Karpas-422 (cell line): ENCODE measurements around the gene TP73. TPM values are rescaled to one million over a fixed set of nuclear protein-coding genes. Genes with fewer than 3 reads are reported as not detected.

ENCODE experiments used
- DNase-seq: peaks from one replicate; pipeline ENCODE4 v3.0.0-alpha.2; 2015
- H2AFZ ChIP-seq: fragments of 200-600 bp; sonication (generic); 2 replicates; pipeline ENCODE4 v1.6.1; 2014; ENCODE audit warnings: antibody characterized with exemption, low read length, mixed read lengths
- H3K27ac ChIP-seq: fragments of 200-600 bp; sonication (generic); 2 replicates; pipeline ENCODE4 v1.5.1; 2014; ENCODE audit warnings: mild to moderate bottlenecking, low read length, moderate library complexity
- H3K27me3 ChIP-seq: fragments of 200-600 bp; sonication (generic); 2 replicates; pipeline ENCODE4 v1.6.1; 2014; ENCODE audit warnings: low read length, mixed read lengths
- H3K36me3 ChIP-seq: fragments of 200-600 bp; sonication (generic); 2 replicates; pipeline ENCODE4 v1.6.1; 2014; ENCODE audit warnings: low read length, mixed read lengths; ENCODE audit not compliant: insufficient read depth
- H3K4me1 ChIP-seq: fragments of 200-600 bp; sonication (generic); 2 replicates; pipeline ENCODE4 v1.6.1; 2014; ENCODE audit warnings: mild to moderate bottlenecking, low read length, mixed read lengths
- H3K4me2 ChIP-seq: fragments of 200-600 bp; sonication (generic); 2 replicates; pipeline ENCODE4 v1.6.1; 2014; ENCODE audit warnings: low read length, low read depth, mild to moderate bottlenecking; ENCODE audit not compliant: poor library complexity, severe bottlenecking
- H3K4me3 ChIP-seq: fragments of 200-600 bp; sonication (generic); 2 replicates; pipeline ENCODE4 v1.5.1; 2014; ENCODE audit warnings: mild to moderate bottlenecking, antibody characterized with exemption, low read length, mixed read lengths
- H3K79me2 ChIP-seq: fragments of 200-600 bp; sonication (generic); 2 replicates; pipeline ENCODE4 v1.6.1; 2014; ENCODE audit warnings: mild to moderate bottlenecking, low read length, mixed read lengths
- H3K9ac ChIP-seq: fragments of 200-600 bp; sonication (generic); 2 replicates; pipeline ENCODE4 v1.6.0; 2014; ENCODE audit warnings: low read length
- H3K9me2 ChIP-seq: fragments of 200-600 bp; sonication (generic), shearing (Covaris generic); replicated peaks from 2 replicates; pipeline ENCODE4 v1.6.0; 2014; ENCODE audit warnings: mild to moderate bottlenecking, low read length, moderate library complexity; ENCODE audit not compliant: insufficient read depth
- H3K9me3 ChIP-seq: fragments of 300-700, 200-600 bp; sonication (generic); 2 replicates; pipeline ENCODE4 v1.6.1; 2014; ENCODE audit warnings: low read length, mixed read lengths
- H4K20me1 ChIP-seq: fragments of 200-600 bp; sonication (generic); 2 replicates; pipeline ENCODE4 v1.6.1; 2014; ENCODE audit warnings: mild to moderate bottlenecking, antibody characterized with exemption, low read length, low read depth; ENCODE audit not compliant: insufficient read depth
- total RNA-seq: library from RNA; depleted of rRNA; stranded (reverse); fragments of >200 nt; shearing (Covaris generic); gene quantifications from 2 replicates; pipeline ENCODE4 v1.2.3, GENCODE V29; 2014; ENCODE audit warnings: low replicate concordance

The TP73 gene
- total RNA-seq, 1 experiment from 2014 or later = 0.52 TPM

GRCh38 chr1:3779265-3779911 is 127.1 kb downstream of the TP73 start:
- H3K9me3 ChIP-seq = no peaks in the 10 kb centered on the region
- peaks cover 4% of the 10 kb centered on the region; the same call in 1 of the 2 replicates for H3K36me3 ChIP-seq
- no peak for DNase-seq
- no peak overlapping the region for H3K4me2 ChIP-seq
- H3K4me1 ChIP-seq = peaks cover 8% of the 10 kb centered on the region
- H3K79me2 ChIP-seq = no peaks in the 10 kb centered on the region
- H4K20me1 ChIP-seq = 0 out of 2 replicates have a peak, but pooled peaks cover 6% of the 10 kb centered on the region
- H3K27me3 ChIP-seq = no peaks in the 10 kb centered on the region
- H2AFZ ChIP-seq = no peak overlapping the region
- no peak overlapping the region for H3K9ac ChIP-seq
- H3K27ac ChIP-seq = no peak overlapping the region
- H3K9me2 ChIP-seq = no peaks in the 10 kb centered on the region
- H3K4me3 ChIP-seq = no peak overlapping the region

- Histone ChIP-seq H2AFZ (no peak overlapping the region), H3K4me2 (no peak overlapping the region), H3K9me3 (no peaks in the 10 kb centered on the region), H3K36me3 (peaks cover 4% of the 10 kb centered on the region; the same call in 1 of the 2 replicates), H3K27ac (no peak overlapping the region), H3K4me1 (peaks cover 8% of the 10 kb centered on the region), H3K4me3 (no peak overlapping the region), H3K9ac (no peak overlapping the region), H3K9me2 (no peaks in the 10 kb centered on the region), H4K20me1 (0 out of 2 replicates have a peak, but pooled peaks cover 6% of the 10 kb centered on the region), H3K27me3 (no peaks in the 10 kb centered on the region), H3K79me2 (no peaks in the 10 kb centered on the region)
- DNase-seq = no peak
Measured at GRCh38 chr1:3779912-3780416, 127.6 kb downstream of the TP73 start.

GRCh38 chr1:3780901-3781300 is 128.6 kb downstream of the TP73 start:
- Histone ChIP-seq H4K20me1 (0 out of 2 replicates have a peak, but pooled peaks cover 6% of the 10 kb centered on the region), H3K4me2 (no peak overlapping the region), H3K9me2 (no peaks in the 10 kb centered on the region), H3K36me3 (peaks cover 4% of the 10 kb centered on the region; the same call in 1 of the 2 replicates), H3K4me3 (no peak overlapping the region), H3K27me3 (no peaks in the 10 kb centered on the region), H2AFZ (no peak overlapping the region), H3K27ac (no peak overlapping the region), H3K79me2 (no peaks in the 10 kb centered on the region), H3K9ac (no peak overlapping the region), H3K9me3 (no peaks in the 10 kb centered on the region), H3K4me1 (peaks cover under 1% of the 10 kb centered on the region; the same call in 1 of the 2 replicates)
- DNase-seq = no peak

GRCh38 chr1:3783651-3784474 is 131.5 kb downstream of the TP73 start:
- Histone ChIP-seq H3K9me2 (no peaks in the 10 kb centered on the region), H3K79me2 (peaks cover 3% of the 10 kb centered on the region; the same call in 1 of the 2 replicates)

GRCh38 chr1:3785045-3785444 is 132.7 kb downstream of the TP73 start:
- no peak overlapping the region for H3K27ac ChIP-seq
- H2AFZ ChIP-seq = no peak overlapping the region
- H3K4me2 ChIP-seq = no peak overlapping the region
- H3K9ac ChIP-seq = no peak overlapping the region
- no peaks in the 10 kb centered on the region for H3K27me3 ChIP-seq
- no peaks in the 10 kb centered on the region for H3K4me1 ChIP-seq
- H4K20me1 ChIP-seq = peaks cover 4% of the 10 kb centered on the region; the same call in 1 of the 2 replicates
- no peak overlapping the region for H3K4me3 ChIP-seq
- peaks cover 11% of the 10 kb centered on the region for H3K79me2 ChIP-seq
- no peaks in the 10 kb centered on the region for H3K9me3 ChIP-seq
- no peaks in the 10 kb centered on the region for H3K9me2 ChIP-seq
- no peak for DNase-seq
- H3K36me3 ChIP-seq = peaks cover 4% of the 10 kb centered on the region; the same call in 1 of the 2 replicates

More at GRCh38 chr1:3783651-3784474, 131.5 kb downstream of the TP73 start:
- Histone ChIP-seq H2AFZ (no peak overlapping the region), H3K4me1 (no peaks in the 10 kb centered on the region), H4K20me1 (peaks cover under 1% of the 10 kb centered on the region; the same call in 1 of the 2 replicates), H3K4me3 (no peak overlapping the region), H3K9me3 (no peaks in the 10 kb centered on the region), H3K27ac (no peak overlapping the region), H3K9ac (no peak overlapping the region), H3K36me3 (peaks cover 4% of the 10 kb centered on the region; the same call in 1 of the 2 replicates), H3K4me2 (no peak overlapping the region), H3K27me3 (no peaks in the 10 kb centered on the region)
- DNase-seq = no peak

- Histone ChIP-seq H3K4me2 (no peak overlapping the region), H3K9me2 (no peaks in the 10 kb centered on the region), H3K27ac (no peak overlapping the region), H3K4me3 (no peak overlapping the region), H3K9me3 (no peaks in the 10 kb centered on the region), H3K9ac (no peak overlapping the region), H4K20me1 (peaks cover 4% of the 10 kb centered on the region; the same call in 1 of the 2 replicates), H3K4me1 (no peaks in the 10 kb centered on the region), H3K36me3 (peaks cover 4% of the 10 kb centered on the region; the same call in 1 of the 2 replicates), H2AFZ (no peak overlapping the region), H3K27me3 (no peaks in the 10 kb centered on the region), H3K79me2 (peaks cover 17% of the 10 kb centered on the region)
- DNase-seq = peak; percentile 87
Measured at GRCh38 chr1:3785456-3786157, 133.3 kb downstream of the TP73 start.
